Mucosa of descending colon (tissue), 3 donors: ENCODE data around the gene TMEM40. TPM values are rescaled to one million over a fixed set of nuclear protein-coding genes. Genes with fewer than 3 reads are reported as not detected.
"Not testable (repeated sequence)": the region's sequence is repeated elsewhere in the genome, so short reads cannot be mapped to it uniquely, and the experiment has no call there.

Source experiments
- ATAC-seq: fragments of 200-7000 bp; cut with Tn5 transposase; one replicate; pipeline ENCODE4 v1.9.1; 2020; ENCODE audit warnings: mild to moderate bottlenecking, moderate library complexity
- DNase-seq, 3 donors: peaks; one replicate each; pipeline ENCODE4 v3.0.0-alpha.2; 2020
- H3K36me3 ChIP-seq: fragments of 200-600 bp; one replicate; pipeline ENCODE4 v1.8.0; 2021; ENCODE audit warnings: low read depth, mild to moderate bottlenecking
- H3K4me1 ChIP-seq: fragments of 200-600 bp; one replicate; pipeline ENCODE4 v1.8.0; 2021; ENCODE audit warnings: low read depth, mild to moderate bottlenecking
- H3K4me3 ChIP-seq: fragments of 200-600 bp; one replicate; pipeline ENCODE4 v1.8.0; 2021; ENCODE audit warnings: mild to moderate bottlenecking
- H3K9me3 ChIP-seq: fragments of 200-600 bp; one replicate; pipeline ENCODE4 v1.8.0; 2021; ENCODE audit warnings: mild to moderate bottlenecking
- intact Hi-C, 2 donors: fragments of 100-400 bp; cut with DNase I in 1 of 2; cut with micrococcal nuclease in 1 of 2; formaldehyde crosslinking; loops; one replicate each; pipeline versions ENCODE4 v1.11.0 to v1.11.1; 2022; cut with DNase I, micrococcal nuclease
- total RNA-seq, 3 donors: library from RNA; stranded (reverse); fragmentation: NEBNext Ultra II Directional in 2 of 3; extraction: Animal tissue kit (Norgen Biotek cat#: 25700) in 2 of 3; gene quantifications; one replicate each; pipeline versions ENCODE4 v1.2.1 to v1.2.4, GENCODE V29; 2021 to 2023
- TF ChIP-seq, protein P1 (sequence below): fragments of 200-600 bp; IDR thresholded peaks from one replicate; pipeline ENCODE4 v1.8.0; 2022; ENCODE audit warnings: antibody characterized with exemption, mild to moderate bottlenecking
- donor health status: DM: no; HTN: no; CAD: no; lungs with moderate emphysema.
- donor health status: DM: no; HTN: no; CAD: no.
- donor health status: DM: no; HTN: yes; CAD: no.

The TMEM40 gene
- total RNA-seq, 3 donors from 2014 or later = not detected

DNA sequence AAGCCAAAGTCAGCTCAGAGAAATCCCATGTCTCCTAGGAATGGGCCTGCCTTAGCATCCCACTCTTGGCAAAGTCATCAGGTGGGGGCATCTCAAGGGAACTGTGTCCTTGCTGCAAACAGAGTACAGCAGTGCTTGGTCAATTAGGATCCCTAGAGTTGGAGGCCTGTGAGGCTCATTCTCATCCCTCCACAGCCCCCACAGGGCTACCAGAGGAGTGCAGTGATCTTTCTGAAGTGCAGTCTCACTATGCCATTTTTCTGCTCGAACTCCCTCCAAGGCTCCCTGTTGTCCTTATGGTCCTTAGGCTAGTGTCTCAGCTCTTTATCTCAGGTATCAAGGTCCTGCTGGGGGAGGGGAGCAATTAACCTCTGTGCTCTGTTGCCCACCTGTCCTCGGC is 31.1 kb downstream of the TMEM40 start:
- intact Hi-C loops = no loop called here
- ATAC-seq (no peak), DNase-seq (no peak)
- TF ChIP-seq, protein P1, sequence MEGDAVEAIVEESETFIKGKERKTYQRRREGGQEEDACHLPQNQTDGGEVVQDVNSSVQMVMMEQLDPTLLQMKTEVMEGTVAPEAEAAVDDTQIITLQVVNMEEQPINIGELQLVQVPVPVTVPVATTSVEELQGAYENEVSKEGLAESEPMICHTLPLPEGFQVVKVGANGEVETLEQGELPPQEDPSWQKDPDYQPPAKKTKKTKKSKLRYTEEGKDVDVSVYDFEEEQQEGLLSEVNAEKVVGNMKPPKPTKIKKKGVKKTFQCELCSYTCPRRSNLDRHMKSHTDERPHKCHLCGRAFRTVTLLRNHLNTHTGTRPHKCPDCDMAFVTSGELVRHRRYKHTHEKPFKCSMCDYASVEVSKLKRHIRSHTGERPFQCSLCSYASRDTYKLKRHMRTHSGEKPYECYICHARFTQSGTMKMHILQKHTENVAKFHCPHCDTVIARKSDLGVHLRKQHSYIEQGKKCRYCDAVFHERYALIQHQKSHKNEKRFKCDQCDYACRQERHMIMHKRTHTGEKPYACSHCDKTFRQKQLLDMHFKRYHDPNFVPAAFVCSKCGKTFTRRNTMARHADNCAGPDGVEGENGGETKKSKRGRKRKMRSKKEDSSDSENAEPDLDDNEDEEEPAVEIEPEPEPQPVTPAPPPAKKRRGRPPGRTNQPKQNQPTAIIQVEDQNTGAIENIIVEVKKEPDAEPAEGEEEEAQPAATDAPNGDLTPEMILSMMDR = no peak
- no peaks in the 10 kb centered on the region for H3K36me3 ChIP-seq
- H3K9me3 ChIP-seq = no peaks in the 10 kb centered on the region
- H3K4me3 ChIP-seq = no peak overlapping the region
- no peaks in the 10 kb centered on the region for H3K4me1 ChIP-seq

DNA sequence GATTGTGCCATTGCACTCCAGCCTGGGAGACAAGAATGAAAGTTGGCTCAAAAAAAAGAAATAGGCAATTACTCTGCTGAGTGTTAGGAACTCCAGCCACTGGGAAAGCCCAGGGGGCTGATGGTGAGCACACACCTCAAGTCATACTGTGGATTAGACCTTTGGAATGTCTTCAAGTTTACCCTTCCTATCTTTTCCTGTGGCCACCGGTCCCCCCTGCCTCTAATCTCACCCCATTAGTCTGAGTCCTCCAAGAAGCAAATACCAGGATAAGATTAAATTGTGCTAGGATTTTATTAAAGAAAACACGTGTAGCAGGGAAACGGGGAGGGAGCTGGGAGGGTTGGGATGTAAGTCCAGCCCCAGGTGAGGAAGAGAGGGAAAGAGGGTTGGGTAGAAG is 31.6 kb downstream of the TMEM40 start:
- DNase-seq (no peak), ATAC-seq (no peak)
- H3K36me3 ChIP-seq = no peaks in the 10 kb centered on the region
- TF ChIP-seq, protein P1 = no peak
- H3K4me3 ChIP-seq = no peak overlapping the region
- H3K9me3 ChIP-seq = no peaks in the 10 kb centered on the region
- H3K4me1 ChIP-seq = no peaks in the 10 kb centered on the region
- intact Hi-C loops = no loop called here

DNA sequence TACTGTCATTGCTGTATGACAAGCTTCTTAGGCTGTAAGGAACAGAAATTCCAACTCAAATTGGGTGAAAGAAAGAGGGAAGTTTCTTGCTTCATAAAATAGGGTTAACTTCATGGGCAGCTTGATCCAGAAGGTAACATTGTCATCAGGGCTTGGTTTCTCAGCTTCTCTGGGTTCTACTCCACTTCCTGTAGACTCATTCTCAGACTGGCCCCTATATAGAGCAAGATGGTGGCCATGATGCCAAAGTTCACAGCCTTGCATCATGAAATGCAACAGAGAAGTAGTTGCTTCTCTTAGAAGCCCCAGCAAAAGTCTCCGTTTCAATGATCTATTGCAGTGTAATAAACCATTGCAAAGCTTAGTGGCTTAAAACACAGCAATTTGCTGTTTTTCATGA is 33.6 kb downstream of the TMEM40 start:
- TF ChIP-seq, protein P1 = no peak

DNA sequence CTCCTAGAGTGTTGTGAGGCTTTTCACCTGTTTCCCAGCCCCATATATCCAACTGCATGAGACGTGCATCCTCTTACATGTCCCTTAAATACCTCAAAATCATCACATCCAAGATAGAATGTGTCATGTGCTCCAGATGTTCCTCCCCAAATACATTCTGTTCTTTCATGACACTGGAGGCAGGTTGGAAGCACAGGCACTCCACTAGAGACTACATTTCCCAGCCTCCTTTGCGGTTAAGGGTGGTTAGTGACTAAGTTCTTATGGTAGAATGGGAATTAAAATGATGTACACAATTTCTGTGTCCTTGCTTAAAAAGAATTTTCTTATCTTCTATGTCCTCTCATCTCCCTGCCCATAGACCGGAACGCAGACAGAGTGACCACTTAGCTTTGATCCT is 34.3 kb downstream of the TMEM40 start:
- Histone ChIP-seq H3K36me3 (no peaks in the 10 kb centered on the region), H3K4me1 (peaks cover 2% of the 10 kb centered on the region), H3K9me3 (no peaks in the 10 kb centered on the region), H3K4me3 (no peak overlapping the region)
- no peak for ATAC-seq
- TF ChIP-seq, protein P1 = no peak
- intact Hi-C loops = no loop called here
- DNase-seq = no peak

More for the DNA sequence above, 33.6 kb downstream of the TMEM40 start:
- DNase-seq = no peak
- no peak for ATAC-seq
- Histone ChIP-seq H3K9me3 (no peaks in the 10 kb centered on the region), H3K4me1 (no peaks in the 10 kb centered on the region), H3K36me3 (no peaks in the 10 kb centered on the region), H3K4me3 (no peak overlapping the region)
- intact Hi-C loops = no loop called here

DNA sequence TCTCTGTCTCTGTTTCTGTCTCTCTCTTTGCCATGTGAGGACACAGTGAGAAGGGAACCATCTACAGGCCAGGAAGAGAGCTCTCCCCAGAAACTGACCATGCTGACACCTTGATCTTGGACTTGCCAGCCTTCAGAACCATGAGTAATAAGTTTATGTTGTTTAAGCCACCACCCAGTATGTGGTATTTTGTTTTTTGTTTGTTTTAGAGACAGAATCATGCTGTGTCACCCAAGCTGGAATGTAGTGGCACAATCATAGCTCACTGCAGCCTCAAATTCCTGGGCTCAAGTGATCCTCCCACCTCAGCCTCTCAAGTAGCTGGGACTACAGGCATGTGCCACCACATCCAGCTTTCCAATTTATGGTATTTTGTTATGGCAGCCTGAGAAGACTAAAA is 35.7 kb downstream of the TMEM40 start:
- ATAC-seq, H3K36me3 ChIP-seq, H3K4me1 ChIP-seq, H3K9me3 ChIP-seq, DNase-seq, H3K4me3 ChIP-seq, intact Hi-C loops: not testable (repeated sequence)

DNA sequence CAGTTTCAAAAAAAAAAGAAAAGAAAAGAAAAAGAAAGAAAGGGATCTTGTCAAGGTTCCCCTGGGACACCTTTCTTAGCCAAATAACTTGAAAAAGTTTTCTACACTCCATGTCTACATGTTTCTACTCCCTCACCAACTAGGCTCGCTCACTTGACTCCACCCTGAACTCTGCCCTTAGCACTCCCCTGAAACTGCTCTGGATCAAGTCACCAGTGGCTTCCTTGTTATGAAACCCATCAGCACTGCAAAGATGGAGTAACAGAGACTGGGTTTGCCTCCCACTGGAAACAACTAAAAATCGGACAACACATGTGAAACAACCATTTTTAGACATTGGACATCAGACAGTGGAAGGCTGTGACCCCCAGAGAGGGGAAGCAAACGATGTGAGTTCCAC is 36.8 kb downstream of the TMEM40 start:
- ATAC-seq (peak; percentile 45), DNase-seq (no peak)

More for the DNA sequence above, 36.8 kb downstream of the TMEM40 start:
- peaks cover 2% of the 10 kb centered on the region for H3K4me1 ChIP-seq
- H3K4me3 ChIP-seq = no peak overlapping the region
- TF ChIP-seq, protein P1 = no peak
- no peaks in the 10 kb centered on the region for H3K9me3 ChIP-seq
- intact Hi-C loops = no loop called here
- H3K36me3 ChIP-seq = no peaks in the 10 kb centered on the region
